Raji (cell line): Measurements from ENCODE around the gene ANKHD1.

Source experiments
- POLR2A ChIP-seq: IDR thresholded peaks from 2 replicates; pipeline ENCODE4 v1.6.1; 2011; ENCODE audit warnings: low read depth, low read length, control low read depth; ENCODE audit not compliant: insufficient read depth

Gene ANKHD1

DNA sequence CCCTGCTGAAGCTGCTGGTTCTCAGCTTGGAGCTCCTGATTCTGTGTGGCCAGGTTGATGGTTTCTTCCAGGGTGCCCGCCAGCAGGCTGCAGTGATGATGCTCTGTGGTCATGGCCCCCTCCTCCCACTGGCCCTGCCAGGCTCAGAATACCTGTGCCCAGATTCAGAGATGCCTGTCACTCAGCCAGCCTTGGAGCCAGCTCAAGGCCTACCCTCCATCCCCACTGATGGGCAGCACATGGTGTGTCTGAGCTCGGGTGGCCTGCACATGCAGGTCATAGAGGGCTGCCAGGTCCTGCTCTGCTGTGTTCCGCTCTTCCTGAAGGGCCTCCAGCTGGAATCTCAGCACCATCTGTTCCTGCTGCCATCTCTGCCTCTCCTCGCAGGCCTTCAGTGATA is 168.4 kb downstream of the ANKHD1 start:
- TF ChIP-seq POLR2A = no peak

DNA sequence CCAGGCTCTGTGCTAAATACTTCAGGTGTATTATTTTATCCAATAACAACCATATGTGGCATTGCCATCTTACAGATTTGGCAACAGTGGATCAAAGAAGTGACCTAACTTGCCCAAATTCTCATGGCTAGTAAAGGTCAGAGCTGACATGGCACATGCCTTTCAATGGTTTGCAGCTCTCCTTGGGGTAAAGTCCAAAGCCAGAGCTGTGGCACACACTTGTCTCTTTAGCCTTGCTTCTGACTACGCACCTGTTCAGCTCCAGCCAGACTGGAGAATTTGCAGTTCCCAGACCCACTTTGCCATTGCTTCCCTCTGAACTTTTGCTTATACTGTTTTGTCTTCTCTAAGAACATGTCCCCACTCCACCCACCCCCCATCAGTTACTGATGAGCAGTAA is 168.9 kb downstream of the ANKHD1 start:
- TF ChIP-seq POLR2A = no peak

- no peak for TF ChIP-seq POLR2A
Measured at GRCh38 chr5:140571105-140571504, 169.5 kb downstream of the ANKHD1 start.

GRCh38 chr5:140573683-140574082 is 172.1 kb downstream of the ANKHD1 start:
- TF ChIP-seq POLR2A = no peak

- no peak for TF ChIP-seq POLR2A
Measured at GRCh38 chr5:140574165-140574564, 172.5 kb downstream of the ANKHD1 start.

GRCh38 chr5:140575309-140575708 is 173.7 kb downstream of the ANKHD1 start:
- TF ChIP-seq POLR2A = no peak

- no peak for TF ChIP-seq POLR2A
Measured at GRCh38 chr5:140576776-140577201, 175.2 kb downstream of the ANKHD1 start.

- no peak for TF ChIP-seq POLR2A
Measured at GRCh38 chr5:140587495-140587894, 185.9 kb downstream of the ANKHD1 start.

GRCh38 chr5:140588311-140589070 is 186.9 kb downstream of the ANKHD1 start:
- no peak for TF ChIP-seq POLR2A
